B cell (primary cell): ENCODE measurements around the gene STRADB. TPM values are rescaled to one million over a fixed set of nuclear protein-coding genes. Genes with fewer than 3 reads are reported as not detected.

ENCODE experiments used
- ATAC-seq: fragments of 200-7000 bp; cut with Tn5 transposase; one replicate; pipeline ENCODE4 v1.10.0; 2021; ENCODE audit warnings: low read depth, mild to moderate bottlenecking, moderate number of reproducible peaks, moderate library complexity
- CTCF ChIA-PET: fragments of 350-600 bp; sonication (Branson Sonifier 250); formaldehyde crosslinking; loops from one replicate; lab custom pipeline; 2021; ENCODE audit warnings: antibody characterized with exemption, inconsistent platforms; lab: Charles Lee
- POLR2A ChIA-PET: fragments of 350-600 bp; sonication (Branson Sonifier 250); formaldehyde crosslinking; loops from one replicate; lab custom pipeline; 2021; ENCODE audit warnings: antibody characterized with exemption; lab: Charles Lee
- DNase-seq: peaks from one replicate; pipeline ENCODE4 v3.0.0; 2013
- H2AFZ ChIP-seq: 2 replicates; pipeline ENCODE4 v1.6.1; 2012; ENCODE audit warnings: mild to moderate bottlenecking, low read depth, low read length; ENCODE audit not compliant: insufficient read depth, poor library complexity, severe bottlenecking
- H3K27ac ChIP-seq, 2 donors: 1 replicate in 1 of 2; 2 replicates in 1 of 2; pipeline ENCODE4 v1.5.1; 2012 to 2013; ENCODE audit warnings: low read length in 2 of 2, mild to moderate bottlenecking in 2 of 2, moderate library complexity in 1 of 2
- H3K27me3 ChIP-seq, 4 experiments: fragments of 200-600 bp in 1 of 4; sonication (generic) in 1 of 4; replicated peaks in 1 of 4; 1 replicate in 2 of 4; 2 replicates in 2 of 4; pipeline versions ENCODE4 v1.6.1 to v1.7.0; 2013 to 2016; ENCODE audit warnings: low read length in 3 of 4, mild to moderate bottlenecking in 2 of 4, mixed read lengths in 1 of 4, moderate library complexity in 1 of 4; ENCODE audit not compliant: insufficient read depth in 4 of 4, control insufficient read depth in 3 of 4; ENCODE audit errors: control extremely low read depth in 1 of 4
- H3K36me3 ChIP-seq, 2 experiments: replicated peaks in 1 of 2; 1 replicate in 1 of 2; 2 replicates in 1 of 2; pipeline versions ENCODE4 v1.6.1 to v1.7.1; 2013; ENCODE audit warnings: low read length in 1 of 2; ENCODE audit not compliant: insufficient read depth in 2 of 2, control insufficient read depth in 1 of 2; ENCODE audit errors: control extremely low read depth in 1 of 2, extremely low read depth in 1 of 2
- H3K4me1 ChIP-seq, 2 donors: fragments of 200-600 bp in 1 of 2; sonication (generic) in 1 of 2; 1 replicate in 1 of 2; 2 replicates in 1 of 2; pipeline versions ENCODE4 v1.5.1 to v1.6.1; 2013 to 2017; ENCODE audit warnings: low read length in 2 of 2; ENCODE audit not compliant: control insufficient read depth in 2 of 2, insufficient read depth in 2 of 2
- H3K4me2 ChIP-seq: replicated peaks from 2 replicates; pipeline ENCODE3; 2012; ENCODE audit warnings: mild to moderate bottlenecking, low read depth, low read length; ENCODE audit not compliant: poor library complexity, severe bottlenecking
- H3K4me3 ChIP-seq, 5 experiments: fragments of 200-600 bp in 1 of 5; sonication (generic) in 1 of 5; 1 replicate in 3 of 5; 2 replicates in 2 of 5; pipeline versions ENCODE4 v1.5.1 to v1.7.0; 2011 to 2016; ENCODE audit warnings: low read length in 4 of 5, mild to moderate bottlenecking in 4 of 5, low read depth in 2 of 5, control low read depth in 1 of 5, moderate library complexity in 1 of 5; ENCODE audit not compliant: insufficient read depth in 1 of 5; ENCODE audit errors: control extremely low read depth in 1 of 5, extremely low read depth in 1 of 5
- H3K79me2 ChIP-seq: fragments of 200-600 bp; sonication (generic); one replicate; pipeline ENCODE4 v1.6.0; 2016; ENCODE audit warnings: low read length; ENCODE audit not compliant: control insufficient read depth, insufficient read depth
- H3K9ac ChIP-seq: fragments of 200-600 bp; sonication (generic); 2 replicates; pipeline ENCODE4 v1.6.1; 2017; ENCODE audit warnings: mild to moderate bottlenecking, low read length, moderate library complexity
- H3K9me3 ChIP-seq, 3 donors: one replicate each; pipeline versions ENCODE4 v1.6.1 to v1.7.1; 2013; ENCODE audit warnings: low read length in 2 of 3; ENCODE audit not compliant: control insufficient read depth in 2 of 3, insufficient read depth in 1 of 3; ENCODE audit errors: control extremely low read depth in 1 of 3
- H4K20me1 ChIP-seq: 2 replicates; pipeline ENCODE4 v1.6.0; 2012; ENCODE audit warnings: mild to moderate bottlenecking, low read length; ENCODE audit not compliant: insufficient read depth, control insufficient read depth, poor library complexity, severe bottlenecking
- H3K27ac Mint-ChIP-seq: one replicate; pipeline ENCODE4 v1.8.0; 2021; ENCODE audit warnings: mixed read lengths
- H3K27me3 Mint-ChIP-seq: one replicate; pipeline ENCODE4 v1.8.0; 2021; ENCODE audit warnings: mixed read lengths
- H3K4me1 Mint-ChIP-seq: one replicate; pipeline ENCODE4 v1.8.0; 2021; ENCODE audit warnings: mixed read lengths
- H3K4me3 Mint-ChIP-seq: one replicate; pipeline ENCODE4 v1.8.0; 2021; ENCODE audit warnings: mixed read lengths
- H3K9me3 Mint-ChIP-seq: one replicate; pipeline ENCODE4 v1.8.0; 2022; ENCODE audit warnings: mixed read lengths; ENCODE audit not compliant: insufficient read depth
- EZH2 ChIP-seq: IDR thresholded peaks from 2 replicates; pipeline ENCODE4 v1.6.1; 2012; ENCODE audit warnings: borderline replicate concordance, low read depth, mild to moderate bottlenecking, moderate library complexity, low read length; ENCODE audit not compliant: insufficient read depth, poor library complexity, severe bottlenecking
- WGBS: methylation state at CpG from one replicate; pipeline ENCODE4 v1.1.5; 2013; ENCODE audit warnings: missing lambda C conversion rate; ENCODE audit not compliant: insufficient coverage; 5-methylcytosine and 5-hydroxymethylcytosine counted together
- intact Hi-C: fragments of 100-400 bp; cut with micrococcal nuclease; formaldehyde crosslinking; loops from one replicate; pipeline ENCODE4 v1.10.0; 2022
- polyA plus RNA-seq: library from polyadenylated mRNA; depleted of rRNA; stranded (reverse); fragments of >200 nt; gene quantifications from 2 replicates; pipeline ENCODE4 v1.2.3, GENCODE V29; 2012
- total RNA-seq, 2 donors: library from RNA; stranded (reverse); fragments of 120-200 nt in 1 of 2; gene quantifications; 1 replicate in 1 of 2; 2 replicates in 1 of 2; pipeline versions ENCODE4 v1.2.3 to v1.2.4, GENCODE V29; 2013 to 2022
- TF ChIP-seq, protein P1 (sequence below): fragments of 200-600 bp; IDR thresholded peaks from one replicate; pipeline ENCODE4 v1.8.0; 2022; ENCODE audit warnings: antibody characterized with exemption, mild to moderate bottlenecking

Gene STRADB
- total and polyA plus RNA-seq, 2 donors (not counting 1 experiment from before 2014, with no cell fraction given), result 17.2 to 17.5 TPM

DNA sequence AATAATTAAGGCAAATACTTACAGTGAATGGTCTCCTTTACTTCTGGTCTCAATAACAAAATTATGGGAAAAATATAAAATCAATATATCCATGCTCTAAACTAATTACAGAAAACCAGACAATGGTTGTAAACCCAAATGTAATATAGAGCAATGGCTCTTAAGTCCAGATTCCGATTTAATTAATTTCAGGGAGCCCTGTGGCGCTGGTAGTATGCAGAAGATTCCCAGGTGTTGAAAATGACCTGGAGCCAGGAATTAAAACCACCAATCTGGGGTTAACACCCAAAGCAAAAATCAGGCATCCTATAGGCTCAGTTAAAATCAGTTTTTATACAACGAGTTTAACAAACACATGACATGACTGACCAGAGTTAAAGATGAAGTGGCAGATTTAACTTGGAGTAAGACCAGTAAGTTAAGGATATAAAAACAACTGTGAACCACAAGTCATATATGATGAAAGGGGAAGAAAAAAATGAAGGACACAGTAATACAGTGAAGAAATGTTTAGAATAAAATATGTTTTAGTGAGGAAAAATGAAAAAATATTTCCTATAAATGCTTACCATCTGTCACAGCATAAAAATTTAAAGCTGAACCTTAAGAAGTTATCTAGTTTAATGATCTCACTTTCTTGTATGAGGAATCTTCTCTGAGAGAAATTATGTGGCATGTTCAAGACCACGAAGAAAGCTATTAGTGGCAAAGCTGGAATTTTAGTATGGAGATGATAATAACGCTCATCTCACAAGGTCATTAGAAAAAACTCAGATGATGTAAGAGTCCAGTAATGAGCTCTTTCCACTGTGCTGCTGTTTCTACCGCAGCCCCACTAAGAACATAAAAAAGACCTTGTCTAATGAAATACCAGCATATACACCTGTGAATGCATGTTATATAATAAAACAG lies 48.6 kb upstream of the STRADB start:
- DNase-seq (no peak), ATAC-seq (no peak)
- Histone ChIP-seq H3K27me3 (no peaks in the 10 kb centered on the region), H2AFZ (no peak overlapping the region), H3K9me3 (no peaks in the 10 kb centered on the region), H4K20me1 (peaks cover 5% of the 10 kb centered on the region), H3K4me3 (no peak overlapping the region), H3K4me1 (no peaks in the 10 kb centered on the region), H3K79me2 (peaks cover 72% of the 10 kb centered on the region), H3K27ac (no peak overlapping the region), H3K4me2 (no peak overlapping the region), H3K9ac (no peak overlapping the region), H3K36me3 (peaks cover 19 to 20% of the 10 kb centered on the region in 2 experiments)
- Mint-ChIP-seq H3K4me1 (peaks cover 14% of the 10 kb centered on the region), H3K27ac (no peak overlapping the region), H3K27me3 (no peaks in the 10 kb centered on the region), H3K9me3 (no peaks in the 10 kb centered on the region), H3K4me3 (no peak overlapping the region)
- 88% methylated on average over 1 of the region's 6 CpGs for WGBS
- ChIA-PET POLR2A (no interaction called here), CTCF (no interaction called here)
- intact Hi-C loops, result no loop called here
- TF ChIP-seq, protein P1, sequence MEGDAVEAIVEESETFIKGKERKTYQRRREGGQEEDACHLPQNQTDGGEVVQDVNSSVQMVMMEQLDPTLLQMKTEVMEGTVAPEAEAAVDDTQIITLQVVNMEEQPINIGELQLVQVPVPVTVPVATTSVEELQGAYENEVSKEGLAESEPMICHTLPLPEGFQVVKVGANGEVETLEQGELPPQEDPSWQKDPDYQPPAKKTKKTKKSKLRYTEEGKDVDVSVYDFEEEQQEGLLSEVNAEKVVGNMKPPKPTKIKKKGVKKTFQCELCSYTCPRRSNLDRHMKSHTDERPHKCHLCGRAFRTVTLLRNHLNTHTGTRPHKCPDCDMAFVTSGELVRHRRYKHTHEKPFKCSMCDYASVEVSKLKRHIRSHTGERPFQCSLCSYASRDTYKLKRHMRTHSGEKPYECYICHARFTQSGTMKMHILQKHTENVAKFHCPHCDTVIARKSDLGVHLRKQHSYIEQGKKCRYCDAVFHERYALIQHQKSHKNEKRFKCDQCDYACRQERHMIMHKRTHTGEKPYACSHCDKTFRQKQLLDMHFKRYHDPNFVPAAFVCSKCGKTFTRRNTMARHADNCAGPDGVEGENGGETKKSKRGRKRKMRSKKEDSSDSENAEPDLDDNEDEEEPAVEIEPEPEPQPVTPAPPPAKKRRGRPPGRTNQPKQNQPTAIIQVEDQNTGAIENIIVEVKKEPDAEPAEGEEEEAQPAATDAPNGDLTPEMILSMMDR, result no peak
- no peak for TF ChIP-seq EZH2

DNA sequence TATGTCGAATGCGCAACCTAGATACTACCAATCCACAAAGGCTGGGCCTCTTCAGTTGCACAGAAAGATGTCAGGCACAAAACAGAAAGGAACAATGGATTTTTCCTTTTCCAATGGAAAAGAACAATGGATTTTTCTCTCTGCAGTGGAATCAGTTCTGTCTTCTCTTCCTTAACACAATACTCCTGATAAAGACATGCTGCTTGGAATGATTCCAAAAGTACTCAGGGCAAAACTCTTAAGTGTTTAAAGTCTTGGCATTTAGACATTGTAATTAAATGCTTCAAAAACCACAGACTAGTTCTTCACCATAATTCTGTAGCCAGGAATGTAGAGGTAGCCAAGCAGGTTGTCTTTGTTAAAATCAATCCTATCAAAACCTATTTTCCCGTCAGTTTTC lies 47.7 kb upstream of the STRADB start:
- H3K27ac Mint-ChIP-seq, result no peak overlapping the region
- H4K20me1 ChIP-seq, result peaks cover 5% of the 10 kb centered on the region
- no peaks in the 10 kb centered on the region for H3K9me3 Mint-ChIP-seq
- H3K4me1 Mint-ChIP-seq, result peaks cover 14% of the 10 kb centered on the region
- no peak overlapping the region for H3K4me3 ChIP-seq
- no peaks in the 10 kb centered on the region for H3K27me3 ChIP-seq
- no peaks in the 10 kb centered on the region for H3K9me3 ChIP-seq
- H2AFZ ChIP-seq, result no peak overlapping the region
- H3K79me2 ChIP-seq, result peaks cover 80% of the 10 kb centered on the region
- no peak overlapping the region for H3K9ac ChIP-seq
- no peak for DNase-seq
- no peak overlapping the region for H3K4me2 ChIP-seq
- H3K27me3 Mint-ChIP-seq, result no peaks in the 10 kb centered on the region
- no peak overlapping the region for H3K27ac ChIP-seq
- CTCF ChIA-PET, result no interaction called here
- H3K4me1 ChIP-seq, result no peaks in the 10 kb centered on the region
- no peak overlapping the region for H3K4me3 Mint-ChIP-seq
- TF ChIP-seq, protein P1, result no peak
- TF ChIP-seq EZH2, result no peak
- WGBS, result 100% methylated on average over 2 of the region's 3 CpGs
- intact Hi-C loops, result no loop called here
- peaks cover 13 to 20% of the 10 kb centered on the region in 2 experiments for H3K36me3 ChIP-seq
- POLR2A ChIA-PET, result no interaction called here
- ATAC-seq, result no peak
